Measurements from ENCODE around the gene IRAK2. TPM values are rescaled to one million over a fixed set of nuclear protein-coding genes. Genes with fewer than 3 reads are reported as not detected.

IRAK2 gene
- polyA plus RNA-seq, 2 of the 4 experiments (the other 2 are of a cell fraction): 7.9 to 12.5 TPM

DNA sequence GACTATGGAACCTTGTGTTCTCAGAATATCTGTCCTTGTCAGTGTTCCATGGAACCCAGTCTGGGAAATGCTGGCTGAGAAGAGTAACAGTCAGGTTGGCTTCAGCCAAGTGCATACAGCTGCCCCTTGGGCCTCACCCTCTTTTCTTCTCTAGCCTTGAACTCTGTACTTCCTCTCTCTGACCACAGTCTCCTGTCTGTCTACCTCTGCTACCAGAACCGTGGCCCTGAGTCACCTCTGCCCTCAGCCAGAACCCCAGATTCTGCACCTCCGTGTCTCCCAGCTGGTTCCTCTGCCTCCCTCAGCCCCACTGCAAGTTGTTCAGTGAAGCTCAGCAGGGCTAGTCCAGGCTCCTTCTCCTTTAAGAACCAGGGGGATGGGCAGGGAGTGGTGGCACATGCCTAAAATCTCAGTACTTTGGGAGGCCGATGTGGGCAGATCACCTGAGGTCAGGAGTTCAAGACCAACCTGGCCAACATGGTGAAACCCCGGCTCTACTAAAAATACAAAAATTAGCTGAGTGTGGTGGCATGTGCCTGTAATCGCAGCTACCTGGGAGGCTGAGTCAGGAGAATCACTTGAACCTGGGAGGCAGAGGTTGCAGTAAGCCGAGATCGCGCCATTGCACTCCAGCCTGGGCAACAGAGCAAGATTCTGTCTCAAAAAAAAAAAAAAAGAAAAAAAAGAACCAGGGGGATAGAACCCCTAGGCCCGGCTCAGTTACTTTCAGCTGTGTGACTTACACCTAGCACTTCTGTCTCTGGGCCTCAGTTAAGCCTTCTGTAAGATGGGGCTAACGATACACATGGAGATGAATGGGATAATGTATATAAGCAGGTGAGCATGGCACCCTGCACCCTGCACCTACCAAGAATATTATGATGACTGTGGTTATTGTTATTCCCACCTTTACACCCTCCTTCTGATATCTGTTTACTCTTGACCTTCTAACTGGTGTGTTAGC is 59.2 kb downstream of the IRAK2 start:
- ChIA-PET CTCF (interaction anchor here (0.7 to 5.0 kb wide), 11 partner anchors 21 to 509 kb away, joined by 3 to 33 read pairs (median 3); partner anchors contain the start of gene IRAK2), POLR2A (interaction anchor here (0.8 kb wide), 2 partner anchors 32 kb away, joined by 3 read pairs; no protein-coding TSS in a partner anchor)
- 72% methylated on average over 10 of the region's 10 CpGs for WGBS (ENCODE audit: missing lambda C conversion rate)
- Histone ChIP-seq H3K4me1 (peaks cover 43% of the 10 kb centered on the region), H3K9me3 (no peaks in the 10 kb centered on the region), H3K4me3 (no peak overlapping the region), H3K27ac (peak overlapping the region; percentile 44 to 84), H3K4me2 (peak overlapping the region; percentile 9; the same call in 2 of the 3 replicates)
- no peak for TF ChIP-seq RAD21 (conservative IDR thresholded peaks at IDR 0.05 in 1 of 2, IDR thresholded peaks at IDR 0.05 in 1 of 2)
- TF ChIP-seq HMGXB4 (CRISPR knock-in tag; IDR thresholded peaks at IDR 0.05; ENCODE audit: borderline replicate concordance): no peak
- TF ChIP-seq MYC (IDR thresholded peaks at IDR 0.05; ENCODE audit: borderline replicate concordance, low read length): no peak
- TF ChIP-seq GATA3 (IDR thresholded peaks at IDR 0.05; ENCODE audit: borderline replicate concordance): no peak
- TF ChIP-seq EP300 (IDR thresholded peaks at IDR 0.05): no peak
- no peak for TF ChIP-seq HOXB5 (CRISPR knock-in tag; IDR thresholded peaks at IDR 0.05)
- TF ChIP-seq HOXB13 (CRISPR knock-in tag; IDR thresholded peaks at IDR 0.05; ENCODE audit: low read depth): no peak
- TF ChIP-seq, protein P1, sequence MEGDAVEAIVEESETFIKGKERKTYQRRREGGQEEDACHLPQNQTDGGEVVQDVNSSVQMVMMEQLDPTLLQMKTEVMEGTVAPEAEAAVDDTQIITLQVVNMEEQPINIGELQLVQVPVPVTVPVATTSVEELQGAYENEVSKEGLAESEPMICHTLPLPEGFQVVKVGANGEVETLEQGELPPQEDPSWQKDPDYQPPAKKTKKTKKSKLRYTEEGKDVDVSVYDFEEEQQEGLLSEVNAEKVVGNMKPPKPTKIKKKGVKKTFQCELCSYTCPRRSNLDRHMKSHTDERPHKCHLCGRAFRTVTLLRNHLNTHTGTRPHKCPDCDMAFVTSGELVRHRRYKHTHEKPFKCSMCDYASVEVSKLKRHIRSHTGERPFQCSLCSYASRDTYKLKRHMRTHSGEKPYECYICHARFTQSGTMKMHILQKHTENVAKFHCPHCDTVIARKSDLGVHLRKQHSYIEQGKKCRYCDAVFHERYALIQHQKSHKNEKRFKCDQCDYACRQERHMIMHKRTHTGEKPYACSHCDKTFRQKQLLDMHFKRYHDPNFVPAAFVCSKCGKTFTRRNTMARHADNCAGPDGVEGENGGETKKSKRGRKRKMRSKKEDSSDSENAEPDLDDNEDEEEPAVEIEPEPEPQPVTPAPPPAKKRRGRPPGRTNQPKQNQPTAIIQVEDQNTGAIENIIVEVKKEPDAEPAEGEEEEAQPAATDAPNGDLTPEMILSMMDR (IDR thresholded peaks at IDR 0.05): no peak
- TF ChIP-seq RNF2 (IDR thresholded peaks at IDR 0.05; ENCODE audit: borderline replicate concordance, low read depth): no peak
- no peak for TF ChIP-seq RARB (CRISPR knock-in tag; IDR thresholded peaks at IDR 0.05)
- TF ChIP-seq ESRRA (IDR thresholded peaks at IDR 0.05; ENCODE audit: borderline replicate concordance, low read length): no peak
- TF ChIP-seq HEYL (CRISPR knock-in tag; IDR thresholded peaks at IDR 0.05): no peak
- no peak for TF ChIP-seq TFCP2L1 (CRISPR knock-in tag; IDR thresholded peaks at IDR 0.05)
- no peak for TF ChIP-seq MAZ (IDR thresholded peaks at IDR 0.05; ENCODE audit: borderline replicate concordance, low read depth, low read length)
- no peak for TF ChIP-seq POLR2A (IDR thresholded peaks at IDR 0.05; ENCODE audit: low read length)
- TF ChIP-seq JUN (IDR thresholded peaks at IDR 0.05): no peak
- TF ChIP-seq ZFP36 (IDR thresholded peaks at IDR 0.05; ENCODE audit: borderline replicate concordance, partially characterized antibody): no peak
- TF ChIP-seq FOSL2 (IDR thresholded peaks at IDR 0.05): no peak
- TF ChIP-seq FOSL2 (CRISPR knock-in tag; IDR thresholded peaks at IDR 0.05): no peak
- FAIRE-seq: no peak
- ATAC-seq: peak; percentile 11 to 13; a peak in 3 of 6 replicates
- peak in 1 of 2 experiments; percentile 13 for DNase-seq (ENCODE audit: low read depth in 1 of 2, low spot score in 1 of 2)

DNA sequence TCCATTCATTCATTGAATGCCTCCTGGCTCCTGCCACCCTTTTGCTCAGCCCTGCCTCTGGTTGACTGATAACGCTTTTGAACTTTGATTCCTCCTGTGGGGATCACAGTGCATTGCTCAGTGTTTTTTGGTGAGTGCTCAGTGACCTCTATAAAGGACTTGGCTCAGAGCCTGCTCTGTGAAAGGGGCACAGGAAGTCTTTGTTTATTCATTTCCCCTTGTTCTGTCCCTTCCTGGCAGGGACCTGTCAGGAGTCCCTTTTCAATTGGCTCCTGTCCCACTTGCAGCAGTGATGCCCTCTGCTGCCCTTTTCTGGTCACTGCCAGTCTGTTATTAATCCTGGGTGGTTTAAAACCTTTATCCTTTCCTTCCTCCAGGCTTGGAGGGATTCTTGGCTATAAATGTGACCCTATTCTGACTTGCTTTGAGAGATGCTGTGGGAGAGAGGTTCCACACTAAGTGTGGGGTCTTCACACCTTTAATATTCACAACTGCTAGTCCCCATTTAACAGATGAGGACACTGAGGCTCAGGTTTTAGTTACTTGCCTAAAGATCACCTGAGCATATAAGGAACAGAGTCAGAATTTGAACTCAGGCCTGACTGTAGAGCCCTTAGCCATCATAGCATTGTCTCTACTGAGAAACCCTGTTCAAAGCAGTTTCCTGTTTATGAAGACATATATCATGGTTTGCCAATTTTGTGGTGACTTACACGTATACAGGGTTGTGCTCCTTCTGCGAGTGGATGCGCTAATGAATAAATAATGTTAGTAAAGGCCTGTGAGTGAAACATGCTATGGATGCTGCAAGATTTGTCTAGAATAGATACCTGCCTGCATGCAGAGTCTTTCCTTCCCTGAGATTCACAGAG is 60.3 kb downstream of the IRAK2 start:
- CTCF ChIA-PET: interaction anchor here (0.7 to 5.0 kb wide), 6 partner anchors 19 to 65 kb away, joined by 3 to 33 read pairs (median 4); partner anchors contain the start of gene IRAK2
- H3K9me3 ChIP-seq: no peaks in the 10 kb centered on the region
- WGBS (ENCODE audit: missing lambda C conversion rate): 78% methylated on average over 4 of the region's 4 CpGs
- ATAC-seq: peak; percentile 83 to 85
- H3K27ac ChIP-seq: peak overlapping the region; percentile 23 to 84; a peak in 3 of 6 replicates
- POLR2A ChIA-PET: no interaction called here
- H3K4me2 ChIP-seq: peak overlapping the region; percentile 27
- no peak for FAIRE-seq
- no peak overlapping the region for H3K4me3 ChIP-seq
- peak; percentile 78 to 84 for DNase-seq (ENCODE audit: low read depth in 1 of 2, low spot score in 1 of 2)
- peaks cover 43% of the 10 kb centered on the region for H3K4me1 ChIP-seq
- TF ChIP-seq JUN (IDR thresholded peaks at IDR 0.05) (0 out of 5 replicates have a peak, but pooled peaks of 1 of the 2 experiments have one; percentile 37), CBX2 (IDR thresholded peaks at IDR 0.05; ENCODE audit: borderline replicate concordance, low read depth) (no peak), FOSB (CRISPR knock-in tag; IDR thresholded peaks at IDR 0.05) (no peak), CEBPB (IDR thresholded peaks at IDR 0.05) (peak in 1 of 2 experiments; percentile 26; a peak in 1 of 4 replicates), CHD4 (IDR thresholded peaks at IDR 0.05; ENCODE audit: borderline replicate concordance) (no peak), EHMT2 (IDR thresholded peaks at IDR 0.05; ENCODE audit: low read depth) (no peak), SMC3 (IDR thresholded peaks at IDR 0.05) (peak; percentile 98), FOXS1 (CRISPR knock-in tag; IDR thresholded peaks at IDR 0.05) (no peak; the same call in 1 of the 2 replicates), HMGXB4 (CRISPR knock-in tag; IDR thresholded peaks at IDR 0.05; ENCODE audit: borderline replicate concordance) (no peak), TFCP2L1 (CRISPR knock-in tag; IDR thresholded peaks at IDR 0.05) (no peak), HOXA7 (CRISPR knock-in tag; IDR thresholded peaks at IDR 0.05) (no peak)

Data from A549 (cell line).